GM19099 (cell line): Measurements from ENCODE around the gene KCNN1.

Experiments
- POLR2A ChIP-seq: IDR thresholded peaks from 3 replicates; pipeline ENCODE4 v1.6.1; 2011; ENCODE audit warnings: low read depth; ENCODE audit not compliant: insufficient read length; ENCODE audit errors: extremely low read depth

Gene KCNN1

DNA sequence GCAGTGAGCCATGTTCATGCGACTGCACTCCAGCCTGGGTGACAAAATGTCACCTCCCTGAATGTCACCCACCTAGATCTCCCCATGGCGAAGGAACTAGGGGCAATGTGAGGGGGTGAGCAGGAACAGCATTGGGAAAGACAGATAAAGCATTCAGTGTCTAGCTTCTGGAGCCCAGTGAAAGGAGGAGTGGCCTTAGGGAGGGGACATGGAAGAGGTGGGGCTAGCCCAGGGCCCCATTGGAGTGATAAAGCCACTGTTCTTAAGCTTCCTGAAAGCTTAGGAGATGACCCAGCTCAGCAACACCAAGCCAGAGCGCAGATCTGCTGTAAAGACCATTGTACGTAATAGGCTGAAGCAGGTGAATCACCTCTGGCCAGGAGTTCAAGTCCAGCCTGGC, 13.0 kb upstream of the KCNN1 start:
- no peak for TF ChIP-seq POLR2A

DNA sequence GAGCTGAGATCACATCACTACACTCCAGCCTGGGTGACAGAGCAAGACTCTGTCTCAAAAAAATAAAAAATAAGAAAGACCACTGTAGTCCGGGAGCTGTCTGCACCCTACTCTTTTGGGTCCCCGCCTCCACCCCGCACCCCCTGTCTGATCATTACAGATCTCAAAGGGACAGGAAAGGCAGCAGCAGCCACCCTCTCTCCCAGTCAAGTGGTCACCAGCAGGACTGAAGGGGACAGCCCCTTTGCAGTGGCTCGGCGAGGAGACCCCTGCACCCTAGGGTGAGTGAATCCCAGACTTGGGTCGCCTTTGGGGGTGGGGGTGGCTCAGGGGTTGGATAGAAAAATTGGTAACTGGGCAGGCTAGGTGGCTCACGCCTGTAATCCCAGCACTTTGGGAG, 12.5 kb upstream of the KCNN1 start:
- TF ChIP-seq POLR2A = no peak

DNA sequence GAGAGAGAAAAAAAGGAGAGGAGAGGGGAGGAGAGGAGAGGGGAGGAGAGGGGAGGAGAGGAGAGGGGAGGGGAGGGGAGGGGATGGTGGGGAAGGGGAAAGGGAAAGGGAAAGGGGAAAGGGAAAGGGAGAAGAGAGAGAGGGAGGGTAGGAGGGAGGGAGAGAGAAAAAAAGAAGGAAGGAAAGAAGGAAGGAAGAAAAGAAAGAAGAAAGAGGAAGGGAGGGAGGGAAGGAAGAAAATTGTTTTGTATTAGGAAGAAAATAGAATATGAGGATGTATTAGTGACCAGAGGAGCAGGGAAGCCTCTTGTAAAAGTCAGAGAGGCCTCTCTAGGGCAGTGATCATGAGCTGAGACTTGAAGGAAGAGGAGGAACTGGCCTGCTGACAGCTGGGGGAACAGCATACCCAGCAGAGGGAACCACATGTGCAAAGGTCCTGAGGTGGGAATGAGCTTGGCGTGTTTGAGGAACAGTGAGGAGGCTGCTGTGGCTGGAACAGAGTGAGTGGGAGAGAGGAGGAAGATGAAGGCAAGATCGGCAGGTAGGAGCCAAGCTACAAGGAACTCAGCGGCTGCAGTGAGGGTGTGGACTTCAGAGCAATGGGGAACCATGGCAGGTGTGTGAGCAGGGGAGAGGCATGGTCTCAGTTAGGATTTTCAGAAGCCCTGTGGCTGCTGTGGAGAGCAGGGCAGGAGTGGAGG, 9.6 kb upstream of the KCNN1 start:
- no peak for TF ChIP-seq POLR2A

DNA sequence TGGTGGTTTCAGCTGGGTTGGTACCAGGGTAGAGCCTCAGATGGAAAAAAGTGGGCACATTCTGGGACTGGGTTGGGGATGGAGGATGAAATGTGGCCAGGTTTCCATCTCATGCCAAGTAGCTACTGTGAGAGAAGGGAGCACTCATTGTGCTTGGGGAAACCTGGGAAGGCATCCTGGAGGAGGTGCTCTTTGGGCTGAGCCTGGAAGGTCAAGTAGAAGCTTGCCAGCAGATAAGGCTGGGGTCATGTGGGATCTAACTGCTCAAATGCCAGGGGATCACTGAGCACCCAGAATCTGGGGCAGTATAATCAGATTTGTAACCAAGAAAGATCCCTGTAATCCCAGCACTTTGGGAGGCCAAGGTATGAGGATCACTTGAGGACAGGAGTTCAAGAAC, 9.0 kb upstream of the KCNN1 start:
- TF ChIP-seq POLR2A = no peak

DNA sequence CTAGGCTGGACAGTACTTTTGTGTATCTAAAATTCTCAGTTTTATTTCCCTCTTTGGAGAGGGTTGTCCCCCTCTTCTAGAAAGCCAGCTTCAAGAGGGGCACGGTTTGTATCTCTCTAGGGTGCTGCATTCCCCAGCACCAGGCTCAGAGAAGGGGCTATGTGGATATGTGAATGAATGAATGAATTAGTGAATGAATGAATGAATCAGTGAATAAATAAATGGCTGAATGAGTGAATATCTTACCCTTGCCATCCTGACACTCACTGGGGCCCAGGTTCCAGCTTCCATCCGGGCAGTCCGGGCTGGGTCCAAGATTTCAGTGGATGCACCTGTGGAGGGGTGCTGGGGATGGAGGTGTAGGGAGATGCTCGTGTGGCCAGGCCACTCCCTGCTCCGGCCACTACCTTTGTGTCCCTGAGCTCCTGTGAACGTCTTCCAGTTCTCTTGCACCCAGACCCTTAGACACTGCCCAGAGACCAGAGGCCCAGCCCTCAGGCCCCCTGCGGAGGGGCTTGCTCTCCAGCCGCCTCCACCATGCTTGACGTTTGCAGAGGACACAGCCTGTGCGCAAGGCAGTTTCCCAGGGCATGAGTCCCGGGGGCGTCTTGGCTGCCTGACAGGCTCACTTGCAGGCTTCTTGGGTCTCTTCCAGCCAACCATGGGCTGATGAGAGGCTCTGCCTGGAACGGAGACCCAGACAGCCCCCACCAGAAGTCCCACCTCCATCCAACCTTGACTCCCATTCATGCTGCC, 2.8 kb upstream of the KCNN1 start:
- TF ChIP-seq POLR2A = no peak

DNA sequence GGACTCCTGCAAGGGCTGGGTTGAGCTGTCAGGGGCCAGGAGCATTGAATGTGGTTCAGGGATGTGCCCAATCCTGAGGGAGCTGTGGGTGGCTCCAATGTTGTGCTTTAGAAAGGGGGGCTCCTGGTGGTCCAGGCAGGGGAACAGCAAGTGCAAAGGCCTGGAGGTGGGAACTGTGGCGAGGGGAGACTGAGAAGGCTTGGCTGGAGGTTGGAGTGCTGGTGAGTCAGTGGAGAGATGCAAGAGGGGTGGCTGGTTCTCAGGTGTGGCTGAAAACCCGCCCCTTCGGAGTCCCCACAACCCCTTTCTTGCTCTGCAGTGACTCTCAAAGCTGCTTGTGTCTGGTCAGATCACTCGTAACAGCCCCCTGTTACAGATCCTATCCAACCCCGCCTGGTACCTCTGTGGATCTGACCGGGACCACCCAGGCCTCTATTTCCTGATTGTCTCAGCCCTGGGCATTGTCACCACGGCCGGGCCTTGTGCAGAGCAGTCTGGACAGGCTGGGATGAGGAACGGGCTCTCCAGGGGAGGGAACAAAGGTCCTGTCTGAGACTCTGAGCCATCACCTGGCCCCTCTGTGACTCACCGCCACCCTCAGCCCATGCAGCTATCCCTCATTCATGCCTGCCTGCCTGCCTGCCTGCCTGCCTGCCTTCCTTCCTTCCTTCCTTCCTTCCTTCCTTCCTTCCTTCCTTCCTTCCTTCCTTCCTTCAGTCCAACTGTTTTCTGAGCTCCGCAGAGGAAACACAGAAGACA, 1.4 kb upstream of the KCNN1 start:
- no peak for TF ChIP-seq POLR2A

DNA sequence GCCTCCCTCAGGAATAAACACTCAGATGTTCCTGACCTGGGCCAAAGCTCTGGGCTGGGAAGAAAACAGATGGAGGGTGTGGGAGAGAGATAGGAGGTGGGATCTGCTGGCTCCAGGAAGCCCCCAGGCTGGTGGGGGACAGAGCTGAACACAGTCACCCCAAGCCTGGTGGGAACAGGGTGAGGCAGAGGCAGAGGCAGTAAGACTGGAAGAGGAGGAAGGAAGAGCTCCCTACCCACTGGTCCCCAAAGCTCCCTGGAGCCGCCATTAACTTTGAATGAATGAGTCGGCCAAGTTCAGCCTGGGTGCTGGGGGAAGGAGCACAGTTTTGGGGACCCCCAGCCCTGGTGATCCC, 801 bp upstream of the KCNN1 start:
- TF ChIP-seq POLR2A = no peak

DNA sequence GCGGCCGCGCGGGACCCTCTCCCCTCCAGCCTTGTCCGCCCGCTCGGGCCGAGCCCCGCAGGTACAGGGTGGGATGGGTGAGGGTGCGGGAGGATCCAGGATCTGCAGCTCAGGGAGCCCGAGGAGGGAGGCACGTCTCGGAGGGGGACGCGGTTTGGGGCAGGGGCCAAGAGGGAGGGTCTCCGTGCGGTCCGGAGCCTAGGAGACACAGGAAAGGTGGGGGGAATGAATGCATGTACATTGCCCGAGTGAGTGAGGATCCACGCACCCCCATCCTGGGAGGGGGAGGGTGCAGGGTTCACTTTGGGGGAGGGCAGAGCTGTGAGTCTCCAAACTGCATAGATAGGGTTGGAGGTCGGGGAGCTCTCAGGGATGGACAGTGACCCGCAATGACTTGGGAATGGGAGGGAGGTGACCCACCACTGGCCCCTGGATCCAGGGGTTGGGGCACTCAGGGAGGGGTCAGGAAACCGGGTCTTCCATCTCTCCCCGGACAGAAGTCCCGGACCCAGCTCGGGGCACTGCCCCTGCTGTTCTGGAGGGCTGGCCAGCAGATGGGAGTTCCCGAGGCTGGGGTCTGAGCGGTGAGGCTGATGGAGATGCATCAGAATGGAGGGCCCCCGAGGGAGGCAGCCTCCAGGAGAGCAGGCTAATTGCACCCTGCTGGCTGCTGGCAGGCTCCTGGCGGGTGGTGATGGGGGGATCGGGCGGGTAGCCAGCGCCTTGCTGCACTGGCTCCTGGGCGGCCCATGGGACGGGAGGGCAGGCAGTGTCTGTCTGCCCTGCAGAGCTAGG, 547 bp downstream of the KCNN1 start:
- TF ChIP-seq POLR2A = no peak

DNA sequence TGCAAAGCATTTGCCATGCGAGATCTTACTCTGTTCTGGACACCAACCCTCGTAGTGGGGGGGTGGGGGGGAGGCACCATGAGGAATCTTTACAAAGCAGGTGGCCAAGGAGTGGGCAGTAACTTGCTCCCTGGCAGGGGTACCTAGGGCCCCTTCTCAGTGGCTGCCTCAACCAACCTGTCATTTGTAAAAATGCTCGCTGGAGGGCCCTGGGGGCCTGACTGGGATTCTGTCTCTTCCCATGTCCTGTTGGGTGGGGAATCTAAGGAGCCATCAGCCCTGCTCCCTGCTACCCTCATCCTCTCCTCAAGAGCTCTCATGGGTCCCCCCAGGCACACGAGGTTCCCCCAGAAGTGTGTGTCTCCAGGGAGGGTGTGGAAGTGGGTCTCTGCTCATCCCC, 1.5 kb downstream of the KCNN1 start:
- TF ChIP-seq POLR2A = no peak

DNA sequence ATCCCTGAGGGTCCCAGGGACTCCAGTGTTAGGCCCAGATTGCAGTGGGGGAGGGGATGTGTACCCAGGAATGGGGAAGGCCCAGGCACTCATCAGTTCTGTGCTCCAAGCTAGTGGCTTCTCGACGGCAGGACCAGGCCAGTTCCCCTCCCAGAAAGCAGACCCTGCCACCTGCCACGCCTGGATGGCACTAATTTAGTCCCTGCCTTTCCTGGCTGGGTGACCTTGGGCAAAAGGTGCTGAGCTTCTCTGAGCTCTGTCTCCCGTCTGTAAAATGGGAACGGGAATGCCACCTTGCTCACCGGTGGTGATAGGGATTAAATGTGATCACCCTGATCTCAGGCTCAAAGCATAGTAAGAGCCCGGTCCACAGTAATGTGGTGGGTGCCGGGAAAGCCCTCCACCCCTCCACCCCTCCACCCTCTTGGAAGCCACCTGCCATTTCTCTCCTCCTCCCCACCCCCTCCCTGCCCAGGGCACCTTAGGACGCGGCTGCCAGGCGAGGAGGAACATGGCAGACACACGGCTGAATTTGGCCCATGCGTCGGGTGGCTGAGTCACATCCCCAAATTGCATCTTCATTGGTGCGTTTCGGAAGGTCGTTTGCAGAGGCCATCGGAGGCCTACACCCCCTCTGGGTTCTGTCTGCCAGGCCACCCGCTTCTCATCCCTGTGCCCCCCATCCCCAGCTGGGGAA, 2.3 kb downstream of the KCNN1 start:
- no peak for TF ChIP-seq POLR2A

DNA sequence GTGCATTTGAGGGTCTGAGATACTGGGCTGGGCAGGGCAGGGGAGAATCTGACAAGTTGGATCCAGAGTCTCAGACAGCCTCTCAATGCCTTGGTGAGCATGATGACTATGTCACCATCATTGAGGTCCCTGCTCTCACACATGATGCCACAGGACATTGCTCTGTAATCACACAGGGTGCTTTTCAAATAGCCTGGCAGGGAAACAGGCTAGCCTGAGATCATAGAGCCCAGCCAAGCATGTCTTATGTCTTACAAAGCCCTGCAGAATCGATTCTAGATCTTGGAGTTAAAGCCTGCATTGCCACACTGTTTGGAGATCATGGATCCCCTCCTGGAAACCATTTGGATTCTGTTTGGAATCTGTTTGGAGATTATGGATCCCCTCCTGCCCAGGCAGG, 5.3 kb downstream of the KCNN1 start:
- no peak for TF ChIP-seq POLR2A

DNA sequence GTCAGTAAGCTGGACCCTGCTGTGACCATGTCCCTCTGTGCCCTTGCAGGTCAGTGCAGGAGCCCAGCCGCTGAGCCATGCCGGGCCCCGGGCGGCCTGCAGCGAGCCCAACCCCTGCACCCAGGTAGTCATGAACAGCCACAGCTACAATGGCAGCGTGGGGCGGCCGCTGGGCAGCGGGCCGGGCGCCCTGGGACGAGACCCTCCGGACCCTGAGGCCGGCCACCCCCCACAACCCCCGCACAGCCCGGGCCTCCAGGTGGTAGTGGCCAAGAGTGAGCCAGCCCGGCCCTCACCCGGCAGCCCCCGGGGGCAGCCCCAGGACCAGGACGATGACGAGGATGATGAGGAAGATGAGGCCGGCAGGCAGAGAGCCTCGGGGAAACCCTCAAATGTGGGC, 6.9 kb downstream of the KCNN1 start:
- no peak for TF ChIP-seq POLR2A

DNA sequence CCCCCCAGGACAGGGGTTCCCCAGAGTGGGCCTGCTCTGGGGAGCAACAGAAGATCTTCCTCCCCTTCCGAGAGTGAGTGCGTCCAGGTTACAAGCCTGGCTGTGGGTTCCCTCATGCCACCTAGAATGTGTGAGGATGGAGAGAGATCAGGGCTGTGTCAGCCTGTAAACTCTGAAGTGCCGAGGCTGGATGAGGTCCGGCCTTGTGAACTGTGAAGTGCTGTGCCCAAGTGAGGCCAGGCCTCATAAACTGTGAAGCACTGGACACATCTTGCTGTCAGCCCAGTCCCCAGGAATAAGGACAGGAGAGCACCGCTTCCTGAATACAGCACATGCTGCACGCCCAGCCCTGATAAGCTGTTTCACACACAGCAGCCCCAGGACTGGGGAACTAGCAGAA, 7.6 kb downstream of the KCNN1 start:
- TF ChIP-seq POLR2A = no peak

DNA sequence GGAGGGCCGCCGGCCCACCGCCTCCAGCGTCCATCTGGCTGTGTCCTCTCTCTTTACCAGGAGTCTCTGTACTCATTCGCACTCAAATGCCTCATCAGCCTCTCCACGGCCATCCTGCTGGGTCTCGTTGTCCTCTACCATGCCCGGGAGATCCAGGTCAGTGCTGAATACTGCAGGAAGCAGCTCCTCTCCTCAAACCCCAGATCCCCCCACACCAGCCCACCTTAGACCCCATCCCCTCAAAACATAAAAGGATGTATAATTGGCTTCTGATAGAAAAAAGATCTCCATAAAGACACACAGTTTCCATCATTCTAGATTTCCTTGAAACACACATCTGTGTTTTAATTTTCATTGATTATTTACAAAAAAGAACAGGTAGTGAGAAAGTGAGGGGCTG, 8.1 kb downstream of the KCNN1 start:
- no peak for TF ChIP-seq POLR2A

DNA sequence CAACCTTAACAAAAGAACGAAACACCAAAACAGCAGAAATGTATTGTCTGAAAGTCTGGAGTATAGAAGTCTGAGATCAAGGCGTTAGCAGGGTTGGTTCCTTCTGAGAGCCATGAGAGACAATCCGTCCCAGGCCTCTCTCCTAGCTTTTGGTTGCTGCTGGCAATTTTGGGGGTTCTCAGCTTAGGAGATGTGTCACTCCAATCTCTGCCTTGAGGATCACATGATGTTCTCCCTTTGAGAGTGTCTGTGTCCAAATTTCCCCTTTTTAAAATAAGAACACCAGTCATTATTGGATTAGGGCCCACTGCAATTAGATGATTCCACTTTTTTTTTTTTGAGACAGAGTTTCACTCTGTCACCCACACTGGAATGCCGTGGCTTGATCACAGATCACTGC, 10.1 kb downstream of the KCNN1 start:
- no peak for TF ChIP-seq POLR2A
